Gastroesophageal sphincter (tissue), 4 donors: ENCODE measurements around the gene KIZ. TPM values are rescaled to one million over a fixed set of nuclear protein-coding genes. Genes with fewer than 3 reads are reported as not detected.
"Not testable (repeated sequence)": the region's sequence is repeated elsewhere in the genome, so short reads cannot be mapped to it uniquely, and the experiment has no call there.

Source experiments
- ATAC-seq: fragments of 150-250 bp; one replicate; pipeline ENCODE4 v1.9.1; 2016; ENCODE audit warnings: mild to moderate bottlenecking, moderate library complexity
- H3K27ac ChIP-seq, 4 donors: fragments of 200-600 bp; sonication (generic) in 3 of 4; 1 replicate in 3 of 4; 2 replicates in 1 of 4; pipeline ENCODE4 v1.5.1; 2016 to 2019
- H3K27me3 ChIP-seq: fragments of 200-600 bp; sonication (generic); one replicate; pipeline ENCODE4 v1.5.1; 2019
- H3K36me3 ChIP-seq, 2 donors: fragments of 200-600 bp; sonication (generic); one replicate each; pipeline ENCODE4 v1.5.1; 2019; ENCODE audit warnings: control low read depth in 1 of 2
- H3K4me1 ChIP-seq, 3 donors: fragments of 200-600 bp; sonication (generic); 1 replicate in 2 of 3; 2 replicates in 1 of 3; pipeline ENCODE4 v1.5.1; 2016 to 2019; ENCODE audit warnings: control low read depth in 2 of 3
- H3K4me3 ChIP-seq, 2 donors: fragments of 200-600 bp; sonication (generic); one replicate each; pipeline ENCODE4 v1.5.1; 2019; ENCODE audit warnings: mild to moderate bottlenecking in 1 of 2, moderate library complexity in 1 of 2
- H3K9me3 ChIP-seq, 3 donors: fragments of 200-600 bp; sonication (generic); one replicate each; pipeline ENCODE4 v1.5.1; 2017 to 2019; ENCODE audit warnings: control low read depth in 2 of 3
- EP300 ChIP-seq: sonication (generic); formaldehyde crosslinking; IDR thresholded peaks from one replicate; pipeline ENCODE4 v1.6.1; 2017; ENCODE audit warnings: antibody characterized with exemption, mild to moderate bottlenecking
- POLR2A ChIP-seq, 2 donors: fragments of 450-650 bp; IDR thresholded peaks; one replicate each; pipeline ENCODE4 v1.6.1; 2017; ENCODE audit warnings: antibody characterized with exemption in 2 of 2, mild to moderate bottlenecking in 2 of 2, moderate library complexity in 1 of 2
- POLR2AphosphoS5 ChIP-seq: sonication (generic); formaldehyde crosslinking; IDR thresholded peaks from one replicate; pipeline ENCODE4 v1.6.1; 2017; ENCODE audit warnings: antibody characterized with exemption
- WGBS, 2 donors: methylation state at CpG; one replicate each; pipeline ENCODE4 v1.1.5; 2018; ENCODE audit warnings: low coverage in 1 of 2; 5-methylcytosine and 5-hydroxymethylcytosine counted together
- total RNA-seq, 4 donors: library from RNA; depleted of rRNA; stranded (reverse); fragments of >200 nt; gene quantifications; one replicate each; pipeline ENCODE4 v1.1.0, GENCODE V29; 2016
- TF ChIP-seq, protein P1 (sequence below), 4 experiments: fragments of 200-600 bp in 2 of 4; fragments of 450-650 bp in 2 of 4; sonication (generic) in 1 of 4; IDR thresholded peaks; one replicate each; pipeline ENCODE4 v1.5.1; 2017 to 2019; ENCODE audit warnings: antibody characterized with exemption in 4 of 4, mild to moderate bottlenecking in 2 of 4, moderate library complexity in 2 of 4

The KIZ gene
- total RNA-seq, 4 donors from 2014 or later: 19.9 to 31.0 (median 30.6) TPM

DNA sequence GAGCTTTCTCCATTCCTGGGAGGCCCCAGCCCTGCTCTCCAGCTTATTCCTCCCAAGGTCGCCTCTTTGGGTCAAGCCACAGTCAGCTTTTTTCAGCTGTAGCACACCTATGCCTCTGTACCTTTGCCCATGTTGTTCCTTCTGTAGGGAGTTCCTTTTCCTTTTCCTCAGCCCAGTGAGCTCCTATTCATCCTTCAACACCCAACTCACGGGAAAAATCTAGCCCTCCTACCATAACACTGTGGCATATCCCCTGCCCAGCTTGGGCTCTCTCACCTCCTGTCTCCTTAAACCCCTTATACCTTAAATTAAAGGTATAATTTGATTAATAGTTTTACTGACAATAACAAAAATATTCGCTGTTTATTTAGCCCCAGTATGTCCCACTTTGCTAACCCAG is 118.9 kb downstream of the KIZ start:
- no peak for ATAC-seq
- Histone ChIP-seq H3K27ac (no peak overlapping the region), H3K4me3 (no peak overlapping the region), H3K36me3 (peaks cover 0 to 64% of the 10 kb centered on the region in 2 donors), H3K27me3 (no peaks in the 10 kb centered on the region), H3K9me3 (no peaks in the 10 kb centered on the region), H3K4me1 (no peaks in the 10 kb centered on the region)
- TF ChIP-seq, protein P1, sequence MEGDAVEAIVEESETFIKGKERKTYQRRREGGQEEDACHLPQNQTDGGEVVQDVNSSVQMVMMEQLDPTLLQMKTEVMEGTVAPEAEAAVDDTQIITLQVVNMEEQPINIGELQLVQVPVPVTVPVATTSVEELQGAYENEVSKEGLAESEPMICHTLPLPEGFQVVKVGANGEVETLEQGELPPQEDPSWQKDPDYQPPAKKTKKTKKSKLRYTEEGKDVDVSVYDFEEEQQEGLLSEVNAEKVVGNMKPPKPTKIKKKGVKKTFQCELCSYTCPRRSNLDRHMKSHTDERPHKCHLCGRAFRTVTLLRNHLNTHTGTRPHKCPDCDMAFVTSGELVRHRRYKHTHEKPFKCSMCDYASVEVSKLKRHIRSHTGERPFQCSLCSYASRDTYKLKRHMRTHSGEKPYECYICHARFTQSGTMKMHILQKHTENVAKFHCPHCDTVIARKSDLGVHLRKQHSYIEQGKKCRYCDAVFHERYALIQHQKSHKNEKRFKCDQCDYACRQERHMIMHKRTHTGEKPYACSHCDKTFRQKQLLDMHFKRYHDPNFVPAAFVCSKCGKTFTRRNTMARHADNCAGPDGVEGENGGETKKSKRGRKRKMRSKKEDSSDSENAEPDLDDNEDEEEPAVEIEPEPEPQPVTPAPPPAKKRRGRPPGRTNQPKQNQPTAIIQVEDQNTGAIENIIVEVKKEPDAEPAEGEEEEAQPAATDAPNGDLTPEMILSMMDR (IDR thresholded peaks at IDR 0.05): no peak
- TF ChIP-seq POLR2A (IDR thresholded peaks at IDR 0.05) (no peak), POLR2AphosphoS5 (no peak), EP300 (no peak)
- WGBS, 2 donors: 96 to 100% methylated on average over 1 to 2 of the region's 3 CpGs

DNA sequence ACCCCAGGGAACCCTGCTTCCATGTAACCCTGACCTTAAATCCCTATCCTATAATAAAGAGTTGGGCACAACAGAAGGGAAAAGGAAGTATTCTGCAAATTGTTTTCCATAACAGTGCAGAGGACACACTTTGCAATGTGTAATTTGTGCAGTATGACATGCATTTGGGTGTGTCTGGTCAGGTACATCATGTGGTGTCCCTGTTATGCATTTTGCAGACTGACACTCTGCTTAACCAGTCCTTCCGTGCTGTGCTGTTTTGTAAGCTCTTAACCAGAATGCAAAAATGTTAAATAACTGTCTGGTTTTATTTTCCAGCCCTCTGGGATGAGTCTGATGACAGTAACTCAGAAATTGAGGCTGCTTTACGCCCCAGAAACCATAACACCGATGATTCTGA is 120.3 kb downstream of the KIZ start:
- Histone ChIP-seq H3K27me3 (no peaks in the 10 kb centered on the region), H3K9me3 (no peaks in the 10 kb centered on the region), H3K4me1 (no peaks in the 10 kb centered on the region), H3K36me3 (peaks cover 0 to 54% of the 10 kb centered on the region in 2 donors), H3K4me3 (no peak overlapping the region), H3K27ac (no peak overlapping the region)
- no peak for TF ChIP-seq POLR2AphosphoS5
- no peak for TF ChIP-seq POLR2A (IDR thresholded peaks at IDR 0.05)
- TF ChIP-seq, protein P1 (IDR thresholded peaks at IDR 0.05): no peak
- TF ChIP-seq EP300: no peak
- ATAC-seq: no peak
- 94 to 97% methylated on average over 3 of the region's 3 CpGs for WGBS, 2 donors

DNA sequence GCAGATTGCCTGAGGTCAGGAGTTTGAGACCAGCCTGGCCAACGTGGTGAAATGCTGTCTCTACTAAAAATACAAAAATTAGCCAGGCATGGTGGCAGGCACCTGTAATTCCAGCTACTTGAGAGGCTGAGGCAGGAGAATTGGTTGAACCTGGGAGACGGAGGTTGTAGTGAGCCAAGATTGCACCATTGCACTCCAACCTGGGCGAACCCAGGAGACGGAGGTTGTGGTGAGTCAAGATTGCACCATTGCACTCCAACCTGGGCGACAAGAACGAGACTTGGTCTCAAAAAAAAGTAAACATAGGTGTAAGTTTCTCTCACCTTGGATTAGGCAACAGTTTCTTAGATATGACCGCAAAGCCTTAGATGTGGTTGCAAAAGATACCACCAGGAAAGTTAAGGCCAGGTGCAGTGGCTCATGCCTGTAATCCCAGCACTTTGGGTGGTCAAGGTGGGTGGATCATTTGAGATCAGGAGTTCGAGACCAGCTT is 121.8 kb downstream of the KIZ start:
- not testable (repeated sequence) for ATAC-seq, H3K4me1 ChIP-seq, H3K27ac ChIP-seq, H3K9me3 ChIP-seq, H3K27me3 ChIP-seq, H3K4me3 ChIP-seq
- 73 to 94% methylated on average over 2 to 6 of the region's 8 CpGs for WGBS, 2 donors
- H3K36me3 ChIP-seq: peaks cover 0 to 39% of the 10 kb centered on the region in 2 donors

DNA sequence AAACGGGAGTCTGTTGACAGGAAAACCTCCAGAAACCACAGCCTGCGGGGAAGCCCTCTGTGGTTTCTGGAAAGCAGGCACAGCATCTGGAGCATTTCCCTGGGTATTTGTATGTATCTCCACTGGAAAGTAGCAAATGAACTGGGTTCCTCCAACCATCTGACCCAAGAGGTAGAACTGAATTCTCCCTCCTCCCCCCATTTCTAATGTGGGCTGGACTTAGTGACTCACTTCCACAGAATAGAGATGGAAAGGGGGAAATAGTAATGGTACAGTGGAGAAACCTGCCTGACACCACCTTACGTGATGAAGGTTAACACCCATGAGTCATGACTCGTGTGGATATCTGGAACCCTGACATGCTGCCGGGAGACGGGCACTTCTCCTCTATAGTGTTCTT is 125.4 kb downstream of the KIZ start:
- TF ChIP-seq, protein P1 (IDR thresholded peaks at IDR 0.05): no peak
- TF ChIP-seq EP300 (no peak), POLR2A (IDR thresholded peaks at IDR 0.05) (no peak), POLR2AphosphoS5 (no peak)
- no peaks in the 10 kb centered on the region for H3K9me3 ChIP-seq
- H3K27me3 ChIP-seq: no peaks in the 10 kb centered on the region
- ATAC-seq: no peak
- H3K4me3 ChIP-seq: no peak overlapping the region
- H3K36me3 ChIP-seq: peaks cover 0 to 4% of the 10 kb centered on the region in 2 donors
- 47 to 53% methylated on average over 3 to 6 of the region's 6 CpGs for WGBS, 2 donors
- H3K4me1 ChIP-seq: no peaks in the 10 kb centered on the region
- H3K27ac ChIP-seq: no peak overlapping the region

DNA sequence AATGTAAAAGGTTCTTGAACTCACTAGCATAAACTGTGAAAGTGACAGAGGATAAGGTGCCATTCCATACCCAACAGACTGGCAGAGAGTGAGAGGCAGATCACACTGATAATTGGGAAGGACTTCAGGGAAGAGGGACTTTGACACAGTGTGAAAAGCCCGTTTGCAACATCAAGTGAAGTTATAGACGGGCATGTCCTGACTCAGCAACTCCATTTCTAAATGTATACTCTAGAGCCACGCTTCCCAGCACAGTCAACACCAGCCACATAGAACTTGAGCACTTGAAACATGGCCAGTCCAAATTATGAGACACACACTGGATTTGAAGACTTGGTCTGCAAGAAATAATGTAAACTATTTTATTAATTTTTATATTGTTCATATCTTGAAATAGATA is 131.3 kb downstream of the KIZ start:
- Histone ChIP-seq H3K4me3 (no peak overlapping the region), H3K36me3 (no peaks in the 10 kb centered on the region), H3K27me3 (no peaks in the 10 kb centered on the region), H3K9me3 (no peaks in the 10 kb centered on the region), H3K27ac (no peak overlapping the region), H3K4me1 (no peaks in the 10 kb centered on the region)
- WGBS, 2 donors: 69 to 79% methylated on average over 3 of the region's 3 CpGs
- TF ChIP-seq, protein P1 (IDR thresholded peaks at IDR 0.05): no peak
- TF ChIP-seq POLR2A (IDR thresholded peaks at IDR 0.05): no peak
- ATAC-seq: no peak
